ENCODE results near the gene PCDHB6.
A peak's percentile ranks its signal among the peaks of the same experiment; 100 is the strongest.
"Not testable (repeated sequence)": the region's sequence is repeated elsewhere in the genome, so short reads cannot be mapped to it uniquely, and the experiment has no call there.

PCDHB6 gene

GRCh38 chr5:141121985-141122384, 27.9 kb upstream of the PCDHB6 start:
- Histone ChIP-seq H4K8ac (ENCODE audit: low read depth, low read length) (no peak overlapping the region), H2AK5ac (ENCODE audit: low read depth, low read length) (no peak overlapping the region), H3K9me3 (replicated peaks in 1 of 2; ENCODE audit: control insufficient read depth in 2 of 2, insufficient read depth in 1 of 2, low read depth in 1 of 2, low read length in 2 of 2) (peaks cover 9 to 14% of the 10 kb centered on the region in 2 donors), H3K4me2 (ENCODE audit: insufficient read depth, low read length, poor library complexity, severe bottlenecking) (no peak overlapping the region), H2AFZ (ENCODE audit: low read length) (no peak overlapping the region), H3K27me3 (ENCODE audit: control insufficient read depth in 3 of 3, insufficient read depth in 3 of 3, low read depth in 1 of 3, low read length in 3 of 3) (no peaks in the 10 kb centered on the region), H3K9ac (ENCODE audit: low read depth, low read length, poor library complexity) (no peak overlapping the region), H4K91ac (ENCODE audit: low read depth, low read length, poor library complexity) (no peak overlapping the region), H3K4me1 (ENCODE audit: control insufficient read depth in 2 of 2, insufficient read depth in 1 of 2, low read depth in 1 of 2, low read length in 2 of 2) (no peaks in the 10 kb centered on the region), H3K4ac (ENCODE audit: low read length) (no peak overlapping the region), H3K14ac (ENCODE audit: low read length) (no peak overlapping the region), H2BK15ac (ENCODE audit: low read length) (no peak overlapping the region), H3K4me3 (ENCODE audit: low read length in 2 of 2) (no peak overlapping the region), H3K36me3 (replicated peaks in 1 of 2; ENCODE audit: control insufficient read depth in 2 of 2, insufficient read depth in 2 of 2, low read length in 2 of 2) (no peaks in the 10 kb centered on the region), H2BK5ac (ENCODE audit: low read length) (no peak overlapping the region), H3K27ac (replicated peaks; ENCODE audit: low read length) (no peak overlapping the region), H3K23ac (ENCODE audit: low read depth, low read length, poor library complexity) (no peak overlapping the region), H2BK120ac (ENCODE audit: low read depth, low read length) (no peak overlapping the region), H3K79me1 (ENCODE audit: low read depth, low read length) (no peaks in the 10 kb centered on the region), H3K18ac (ENCODE audit: low read length) (no peak overlapping the region), H2BK12ac (ENCODE audit: low read length) (no peak overlapping the region)
- no CpG with 5 or more reads among the region's 12 CpGs for WGBS, 2 donors (ENCODE audit: extremely low coverage in 2 of 2, insufficient read length in 2 of 2, insufficient replicate concordance in 1 of 2)
- no peak for DNase-seq (ENCODE audit: low spot score)

- H3K14ac ChIP-seq (ENCODE audit: low read length); H3K9ac ChIP-seq (ENCODE audit: low read depth, low read length, poor library complexity); H2AFZ ChIP-seq (ENCODE audit: low read length); H2AK5ac ChIP-seq (ENCODE audit: low read depth, low read length); DNase-seq (ENCODE audit: low spot score); H3K4me3 ChIP-seq (ENCODE audit: low read length in 2 of 2); H3K18ac ChIP-seq (ENCODE audit: low read length); H3K4me1 ChIP-seq (ENCODE audit: control insufficient read depth in 2 of 2, insufficient read depth in 1 of 2, low read depth in 1 of 2, low read length in 2 of 2); H2BK120ac ChIP-seq (ENCODE audit: low read depth, low read length); H4K91ac ChIP-seq (ENCODE audit: low read depth, low read length, poor library complexity); H3K4me2 ChIP-seq (ENCODE audit: insufficient read depth, low read length, poor library complexity, severe bottlenecking); H3K79me1 ChIP-seq (ENCODE audit: low read depth, low read length); H3K27ac ChIP-seq (replicated peaks; ENCODE audit: low read length); H2BK5ac ChIP-seq (ENCODE audit: low read length); H2BK12ac ChIP-seq (ENCODE audit: low read length); H3K23ac ChIP-seq (ENCODE audit: low read depth, low read length, poor library complexity); H3K4ac ChIP-seq (ENCODE audit: low read length); H2BK15ac ChIP-seq (ENCODE audit: low read length); H4K8ac ChIP-seq (ENCODE audit: low read depth, low read length); H3K27me3 ChIP-seq (ENCODE audit: control insufficient read depth in 3 of 3, insufficient read depth in 3 of 3, low read depth in 1 of 3, low read length in 3 of 3); H3K36me3 ChIP-seq (replicated peaks in 1 of 2; ENCODE audit: control insufficient read depth in 2 of 2, insufficient read depth in 2 of 2, low read length in 2 of 2): not testable (repeated sequence)
- no CpG with 5 or more reads among the region's 73 CpGs for WGBS, 2 donors (ENCODE audit: extremely low coverage in 2 of 2, insufficient read length in 2 of 2, insufficient replicate concordance in 1 of 2)
- H3K9me3 ChIP-seq (replicated peaks in 1 of 2; ENCODE audit: control insufficient read depth in 2 of 2, insufficient read depth in 1 of 2, low read depth in 1 of 2, low read length in 2 of 2) = peaks cover 9 to 14% of the 10 kb centered on the region in 2 donors
Measured at GRCh38 chr5:141123396-141124135, 26.3 kb upstream of the PCDHB6 start.

- H2BK5ac ChIP-seq (ENCODE audit: low read length) = no peak overlapping the region
- WGBS, 2 donors (ENCODE audit: extremely low coverage in 2 of 2, insufficient read length in 2 of 2, insufficient replicate concordance in 1 of 2) = no CpG with 5 or more reads among the region's 1 CpG
- H3K4me3 ChIP-seq (ENCODE audit: low read length in 2 of 2) = no peak overlapping the region
- H2BK15ac ChIP-seq (ENCODE audit: low read length) = no peak overlapping the region
- H3K9me3 ChIP-seq (replicated peaks in 1 of 2; ENCODE audit: control insufficient read depth in 2 of 2, insufficient read depth in 1 of 2, low read depth in 1 of 2, low read length in 2 of 2) = peaks cover 5 to 7% of the 10 kb centered on the region in 2 donors
- no peak overlapping the region for H2BK120ac ChIP-seq (ENCODE audit: low read depth, low read length)
- H4K91ac ChIP-seq (ENCODE audit: low read depth, low read length, poor library complexity) = no peak overlapping the region
- H2BK12ac ChIP-seq (ENCODE audit: low read length) = no peak overlapping the region
- H3K23ac ChIP-seq (ENCODE audit: low read depth, low read length, poor library complexity) = no peak overlapping the region
- no peaks in the 10 kb centered on the region for H3K4me1 ChIP-seq (ENCODE audit: control insufficient read depth in 2 of 2, insufficient read depth in 1 of 2, low read depth in 1 of 2, low read length in 2 of 2)
- H3K27me3 ChIP-seq (ENCODE audit: control insufficient read depth in 3 of 3, insufficient read depth in 3 of 3, low read depth in 1 of 3, low read length in 3 of 3) = no peaks in the 10 kb centered on the region
- H3K9ac ChIP-seq (ENCODE audit: low read depth, low read length, poor library complexity) = no peak overlapping the region
- H3K4me2 ChIP-seq (ENCODE audit: insufficient read depth, low read length, poor library complexity, severe bottlenecking) = no peak overlapping the region
- H3K14ac ChIP-seq (ENCODE audit: low read length) = no peak overlapping the region
- H2AFZ ChIP-seq (ENCODE audit: low read length) = no peak overlapping the region
- DNase-seq (ENCODE audit: low spot score) = no peak
- H2AK5ac ChIP-seq (ENCODE audit: low read depth, low read length) = no peak overlapping the region
- no peak overlapping the region for H3K4ac ChIP-seq (ENCODE audit: low read length)
- H3K36me3 ChIP-seq (replicated peaks in 1 of 2; ENCODE audit: control insufficient read depth in 2 of 2, insufficient read depth in 2 of 2, low read length in 2 of 2) = no peaks in the 10 kb centered on the region
- H3K18ac ChIP-seq (ENCODE audit: low read length) = no peak overlapping the region
- H3K79me1 ChIP-seq (ENCODE audit: low read depth, low read length) = no peaks in the 10 kb centered on the region
- H3K27ac ChIP-seq (replicated peaks; ENCODE audit: low read length) = no peak overlapping the region
- H4K8ac ChIP-seq (ENCODE audit: low read depth, low read length) = no peak overlapping the region
Measured at GRCh38 chr5:141127305-141127704, 22.6 kb upstream of the PCDHB6 start.

- H2AK5ac ChIP-seq (ENCODE audit: low read depth, low read length) = no peak within 1 kb of the TSS
Measured at GRCh38 chr5:141135030-141135717, 14.7 kb upstream of the PCDHB6 start, which contains the start of gene PCDHB5. PCDHB5 (plus strand) TSS chr5:141135206; CDS start chr5:141135435, 229 bp downstream.

More at GRCh38 chr5:141135030-141135717, 14.7 kb upstream of the PCDHB6 start, which contains the start of gene PCDHB5:
- no CpG with 5 or more reads among the region's 22 CpGs for WGBS, 2 donors (ENCODE audit: extremely low coverage in 2 of 2, insufficient read length in 2 of 2, insufficient replicate concordance in 1 of 2)
- H3K9ac ChIP-seq (ENCODE audit: low read depth, low read length, poor library complexity) = no peak within 1 kb of the TSS
- H3K4me2 ChIP-seq (ENCODE audit: insufficient read depth, low read length, poor library complexity, severe bottlenecking) = no peak within 1 kb of the TSS
- H2AFZ ChIP-seq (ENCODE audit: low read length) = peak within 1 kb of the TSS; percentile 3
- no peak within 1 kb of the TSS for H2BK12ac ChIP-seq (ENCODE audit: low read length)
- no peak within 1 kb of the TSS for H3K14ac ChIP-seq (ENCODE audit: low read length)
- no peak within 1 kb of the TSS for H3K4ac ChIP-seq (ENCODE audit: low read length)
- no peak within 1 kb of the TSS for H2BK120ac ChIP-seq (ENCODE audit: low read depth, low read length)
- H3K27ac ChIP-seq (replicated peaks; ENCODE audit: low read length) = no peak within 1 kb of the TSS
- no peak within 1 kb of the TSS for H3K23ac ChIP-seq (ENCODE audit: low read depth, low read length, poor library complexity)
- H3K4me1 ChIP-seq (ENCODE audit: control insufficient read depth in 2 of 2, insufficient read depth in 1 of 2, low read depth in 1 of 2, low read length in 2 of 2) = no peaks in the 10 kb centered on the region
- no peaks in the 10 kb centered on the region for H3K27me3 ChIP-seq (ENCODE audit: control insufficient read depth in 3 of 3, insufficient read depth in 3 of 3, low read depth in 1 of 3, low read length in 3 of 3)
- no peak within 1 kb of the TSS for H2BK15ac ChIP-seq (ENCODE audit: low read length)
- peaks cover 10 to 42% of the 10 kb centered on the region in 2 donors for H3K9me3 ChIP-seq (replicated peaks in 1 of 2; ENCODE audit: control insufficient read depth in 2 of 2, insufficient read depth in 1 of 2, low read depth in 1 of 2, low read length in 2 of 2)
- H3K18ac ChIP-seq (ENCODE audit: low read length) = no peak within 1 kb of the TSS
- H2BK5ac ChIP-seq (ENCODE audit: low read length) = no peak within 1 kb of the TSS
- peak within 1 kb of the TSS; percentile 44 to 73 for H3K4me3 ChIP-seq (ENCODE audit: low read length in 2 of 2)
- H4K91ac ChIP-seq (ENCODE audit: low read depth, low read length, poor library complexity) = no peak within 1 kb of the TSS
- H3K79me1 ChIP-seq (ENCODE audit: low read depth, low read length) = no peaks in the 10 kb centered on the region
- no peak within 1 kb of the TSS for H4K8ac ChIP-seq (ENCODE audit: low read depth, low read length)
- DNase-seq (ENCODE audit: low spot score) = no peak
- peaks cover 0 to 3% of the 10 kb centered on the region in 2 donors for H3K36me3 ChIP-seq (replicated peaks in 1 of 2; ENCODE audit: control insufficient read depth in 2 of 2, insufficient read depth in 2 of 2, low read length in 2 of 2)

Data from neuronal stem cell (in vitro differentiated cells).